ENCODE data around the gene NR6A1. TPM values are rescaled to one million over a fixed set of nuclear protein-coding genes. Genes with fewer than 3 reads are reported as not detected.

Gene NR6A1
- total and polyA plus RNA-seq, 10 donors = 0.14 to 3.7 (median 1.9) TPM

GRCh38 chr9:124505006-124505900 is 265.9 kb downstream of the NR6A1 start:
- TF ChIP-seq POLR2A (IDR thresholded peaks at IDR 0.05) (no peak), POLR2AphosphoS5 (IDR thresholded peaks at IDR 0.05) (peak in 1 of 3 donors; percentile 57), CTCF (IDR thresholded peaks at IDR 0.05 in 8 of 11, conservative IDR thresholded peaks at IDR 0.05 in 3 of 11) (peak in 4 of 11 experiments; percentile 23 to 32 (median 25))
- peaks cover 0 to 50% (median 17%) of the 10 kb centered on the region in 6 donors for H3K4me1 ChIP-seq
- intact Hi-C loops (cut with DNase I; ENCODE audit: low total_unique reads) = no loop called here
- DNase-seq = peak; percentile 72
- peaks cover 0 to 75% (median 33%) of the 10 kb centered on the region in 7 donors for H3K27me3 ChIP-seq (replicated peaks in 1 of 7)
- H3K27ac ChIP-seq = peak overlapping the region in 7 of 8 donors; percentile 36 to 87 (median 80)
- H3K4me3 ChIP-seq = peak overlapping the region; percentile 3 to 76 (median 46)
- H3K36me3 ChIP-seq = peaks cover 0 to 13% (median 0%) of the 10 kb centered on the region in 6 donors
- H3K9me3 ChIP-seq = no peaks in the 10 kb centered on the region
- WGBS, 5 donors = 41 to 65% (median 54%) methylated on average over 37 to 69 of the region's 69 CpGs

GRCh38 chr9:124504530-124505005 is 266.5 kb downstream of the NR6A1 start:
- H3K4me3 ChIP-seq = peak overlapping the region; percentile 23 to 76 (median 46)
- peaks cover 0 to 18% (median 0%) of the 10 kb centered on the region in 6 donors for H3K36me3 ChIP-seq
- no peak for DNase-seq
- H3K9me3 ChIP-seq = no peaks in the 10 kb centered on the region
- TF ChIP-seq CTCF (IDR thresholded peaks at IDR 0.05 in 8 of 11, conservative IDR thresholded peaks at IDR 0.05 in 3 of 11) (no peak), POLR2A (IDR thresholded peaks at IDR 0.05) (no peak), POLR2AphosphoS5 (IDR thresholded peaks at IDR 0.05) (no peak)
- peaks cover 0 to 82% (median 33%) of the 10 kb centered on the region in 7 donors for H3K27me3 ChIP-seq (replicated peaks in 1 of 7)
- WGBS, 5 donors = 0 to 1% (median 0%) methylated on average over 6 to 81 of the region's 81 CpGs; no CpG with 5 or more reads in 1 of the 5 donors
- H3K4me1 ChIP-seq = peaks cover 0 to 57% (median 19%) of the 10 kb centered on the region in 6 donors
- H3K27ac ChIP-seq = peak overlapping the region; percentile 41 to 89 (median 80)
- intact Hi-C loops (cut with DNase I; ENCODE audit: low total_unique reads) = no loop called here

GRCh38 chr9:124503713-124504529 is 267.2 kb downstream of the NR6A1 start:
- Histone ChIP-seq H3K4me1 (peaks cover 0 to 64% (median 23%) of the 10 kb centered on the region in 6 donors), H3K9me3 (no peaks in the 10 kb centered on the region), H3K4me3 (peak overlapping the region; percentile 23 to 76 (median 46)), H3K27me3 (replicated peaks in 1 of 7) (peaks cover 0 to 87% (median 33%) of the 10 kb centered on the region in 7 donors), H3K36me3 (peaks cover 0 to 21% (median 0%) of the 10 kb centered on the region in 6 donors), H3K27ac (peak overlapping the region; percentile 41 to 89 (median 80))
- DNase-seq = peak; percentile 61
- 3 to 10% (median 4%) methylated on average over 47 to 76 of the region's 76 CpGs for WGBS, 5 donors
- no peak for TF ChIP-seq CTCF (IDR thresholded peaks at IDR 0.05 in 8 of 11, conservative IDR thresholded peaks at IDR 0.05 in 3 of 11)
- no peak for TF ChIP-seq POLR2AphosphoS5 (IDR thresholded peaks at IDR 0.05)
- no peak for TF ChIP-seq POLR2A (IDR thresholded peaks at IDR 0.05)
- intact Hi-C loops (cut with DNase I; ENCODE audit: low total_unique reads) = no loop called here
